GM12878 (cell line): Measurements from ENCODE around the gene ARHGAP26.

Source experiments
- CTCF ChIP-seq, 3 experiments: IDR thresholded peaks in 2 of 3; conservative IDR thresholded peaks in 1 of 3; 2 replicates each; pipeline ENCODE4 v1.5.1; 2011; ENCODE audit warnings: low read depth in 3 of 3, low read length in 3 of 3, mild to moderate bottlenecking in 3 of 3, control low read depth in 2 of 3, moderate library complexity in 2 of 3, inconsistent platforms in 1 of 3, mixed read lengths in 1 of 3; ENCODE audit not compliant: control insufficient read depth in 2 of 3, insufficient read depth in 1 of 3; ENCODE audit errors: extremely low read depth in 1 of 3
- FOXK2 ChIP-seq: fragments of 450-650 bp; IDR thresholded peaks from 2 replicates; pipeline ENCODE4 v1.6.1; 2017; ENCODE audit warnings: mild to moderate bottlenecking, moderate library complexity
- HCFC1 ChIP-seq: fragments of 150-350 bp; IDR thresholded peaks from 2 replicates; pipeline ENCODE4 v1.6.1; 2014; ENCODE audit warnings: low read length
- POLR2AphosphoS2 ChIP-seq: IDR thresholded peaks from 2 replicates; pipeline ENCODE4 v1.6.1; 2011; ENCODE audit warnings: low read depth, mild to moderate bottlenecking, low read length, improper control_type of control experiment, moderate library complexity
- RFX5 ChIP-seq: IDR thresholded peaks from 2 replicates; pipeline ENCODE4 v1.6.1; 2011; ENCODE audit warnings: low read depth, low read length, improper control_type of control experiment

- TF ChIP-seq POLR2AphosphoS2 = no peak
- no peak for TF ChIP-seq CTCF (IDR thresholded peaks at IDR 0.05 in 2 of 3, conservative IDR thresholded peaks at IDR 0.05 in 1 of 3; ENCODE audit: control insufficient read depth in 2 of 3, extremely low read depth in 1 of 3, insufficient read depth in 1 of 3, low read depth in 3 of 3, low read length in 3 of 3)
- TF ChIP-seq HCFC1 = no peak
- no peak for TF ChIP-seq RFX5
- TF ChIP-seq FOXK2 = no peak
Observed at GRCh38 chr5:143190260-143190810, 420.2 kb downstream of the ARHGAP26 start.
